ENCODE results near the gene HKDC1.

Gene HKDC1

GRCh38 chr10:69201045-69201444, 19.1 kb upstream of the HKDC1 start:
- TF ChIP-seq EZH2phosphoT487 (IDR thresholded peaks at IDR 0.05; ENCODE audit: borderline replicate concordance), result no peak
- no peak for TF ChIP-seq CTCF (conservative IDR thresholded peaks at IDR 0.05; ENCODE audit: low read length)
- Histone ChIP-seq H3K27me3 (ENCODE audit: insufficient read depth, low read length, poor library complexity, severe bottlenecking) (no peaks in the 10 kb centered on the region), H3F3A (ENCODE audit: low read depth) (no peaks in the 10 kb centered on the region), H3K9me2 (replicated peaks; ENCODE audit: low read depth, low read length) (no peaks in the 10 kb centered on the region), H3K36me3 (ENCODE audit: insufficient read depth, low read length) (peaks cover 38% of the 10 kb centered on the region; the same call in 1 of the 2 replicates), H3K4me3 (ENCODE audit: low read length, poor library complexity, severe bottlenecking) (no peak overlapping the region), H4K20me1 (ENCODE audit: insufficient read depth, low read length, poor library complexity, severe bottlenecking) (no peaks in the 10 kb centered on the region), H3K4me1 (ENCODE audit: insufficient read depth, low read length, poor library complexity, severe bottlenecking) (no peaks in the 10 kb centered on the region), H3K9ac (ENCODE audit: low read depth, low read length, poor library complexity, severe bottlenecking) (no peak overlapping the region), H3K9me3 (ENCODE audit: insufficient read depth, low read depth, low read length) (no peaks in the 10 kb centered on the region), H3K4me2 (ENCODE audit: low read depth, low read length, poor library complexity, severe bottlenecking) (no peak overlapping the region), H3K79me2 (ENCODE audit: insufficient read depth, low read length) (no peaks in the 10 kb centered on the region), H2AFZ (ENCODE audit: low read length) (no peak overlapping the region)

GRCh38 chr10:69202332-69202731, 17.8 kb upstream of the HKDC1 start:
- Histone ChIP-seq H3K4me3 (ENCODE audit: low read length, poor library complexity, severe bottlenecking) (no peak overlapping the region), H3K79me2 (ENCODE audit: insufficient read depth, low read length) (no peaks in the 10 kb centered on the region), H3K9me3 (ENCODE audit: insufficient read depth, low read depth, low read length) (no peaks in the 10 kb centered on the region), H3K9me2 (replicated peaks; ENCODE audit: low read depth, low read length) (no peaks in the 10 kb centered on the region), H3F3A (ENCODE audit: low read depth) (no peaks in the 10 kb centered on the region), H3K9ac (ENCODE audit: low read depth, low read length, poor library complexity, severe bottlenecking) (no peak overlapping the region), H3K4me1 (ENCODE audit: insufficient read depth, low read length, poor library complexity, severe bottlenecking) (no peaks in the 10 kb centered on the region), H2AFZ (ENCODE audit: low read length) (no peak overlapping the region), H3K36me3 (ENCODE audit: insufficient read depth, low read length) (peaks cover 44% of the 10 kb centered on the region; the same call in 1 of the 2 replicates), H3K27me3 (ENCODE audit: insufficient read depth, low read length, poor library complexity, severe bottlenecking) (no peaks in the 10 kb centered on the region), H3K4me2 (ENCODE audit: low read depth, low read length, poor library complexity, severe bottlenecking) (no peak overlapping the region), H4K20me1 (ENCODE audit: insufficient read depth, low read length, poor library complexity, severe bottlenecking) (no peaks in the 10 kb centered on the region)
- TF ChIP-seq EZH2phosphoT487 (IDR thresholded peaks at IDR 0.05; ENCODE audit: borderline replicate concordance), result no peak
- no peak for TF ChIP-seq CTCF (conservative IDR thresholded peaks at IDR 0.05; ENCODE audit: low read length)

- H3K4me3 ChIP-seq (ENCODE audit: low read length, poor library complexity, severe bottlenecking), result no peak overlapping the region
- H2AFZ ChIP-seq (ENCODE audit: low read length), result no peak overlapping the region
- H3K79me2 ChIP-seq (ENCODE audit: insufficient read depth, low read length), result no peaks in the 10 kb centered on the region
- TF ChIP-seq CTCF (conservative IDR thresholded peaks at IDR 0.05; ENCODE audit: low read length), result no peak
- no peak for TF ChIP-seq EZH2phosphoT487 (IDR thresholded peaks at IDR 0.05; ENCODE audit: borderline replicate concordance)
- H3K27me3 ChIP-seq (ENCODE audit: insufficient read depth, low read length, poor library complexity, severe bottlenecking), result no peaks in the 10 kb centered on the region
- H4K20me1 ChIP-seq (ENCODE audit: insufficient read depth, low read length, poor library complexity, severe bottlenecking), result no peaks in the 10 kb centered on the region
- H3K9me3 ChIP-seq (ENCODE audit: insufficient read depth, low read depth, low read length), result no peaks in the 10 kb centered on the region
- H3K4me2 ChIP-seq (ENCODE audit: low read depth, low read length, poor library complexity, severe bottlenecking), result no peak overlapping the region
- no peaks in the 10 kb centered on the region for H3K4me1 ChIP-seq (ENCODE audit: insufficient read depth, low read length, poor library complexity, severe bottlenecking)
- H3K9ac ChIP-seq (ENCODE audit: low read depth, low read length, poor library complexity, severe bottlenecking), result no peak overlapping the region
- H3K36me3 ChIP-seq (ENCODE audit: insufficient read depth, low read length), result peaks cover 40% of the 10 kb centered on the region; the same call in 1 of the 2 replicates
- no peaks in the 10 kb centered on the region for H3K9me2 ChIP-seq (replicated peaks; ENCODE audit: low read depth, low read length)
- H3F3A ChIP-seq (ENCODE audit: low read depth), result no peaks in the 10 kb centered on the region
These were observed 11.4 kb upstream of the HKDC1 start for GRCh38 chr10:69208761-69209160.
